WTC11 (cell line): ENCODE measurements around the gene TSPAN31.

Experiments used
- AFF4 ChIP-seq: sonication (generic); formaldehyde crosslinking; IDR thresholded peaks from 2 replicates; pipeline ENCODE4 v1.8.1; 2023; ENCODE audit warnings: mild to moderate bottlenecking, missing genetic modification reagents, borderline replicate concordance
- CBFB ChIP-seq: sonication (generic); formaldehyde crosslinking; IDR thresholded peaks from 2 replicates; pipeline ENCODE4 v1.8.1; 2022; ENCODE audit warnings: mild to moderate bottlenecking, low read depth, missing genetic modification reagents
- CREB1 ChIP-seq: sonication (generic); formaldehyde crosslinking; IDR thresholded peaks from 2 replicates; pipeline ENCODE4 v1.8.0; 2023; ENCODE audit warnings: mild to moderate bottlenecking, missing genetic modification reagents
- CTCF ChIP-seq: fragments of 200-600 bp; IDR thresholded peaks from 2 replicates; pipeline ENCODE4 v1.8.0; 2022; ENCODE audit warnings: antibody characterized with exemption
- ETV6 ChIP-seq: sonication (generic); formaldehyde crosslinking; IDR thresholded peaks from 2 replicates; pipeline ENCODE4 v1.8.1; 2022; ENCODE audit warnings: mild to moderate bottlenecking, missing genetic modification reagents
- GABPB1 ChIP-seq: sonication (generic); formaldehyde crosslinking; IDR thresholded peaks from 2 replicates; pipeline ENCODE4 v1.8.1; 2023; ENCODE audit warnings: mild to moderate bottlenecking, missing genetic modification reagents
- NR1H2 ChIP-seq: sonication (generic); formaldehyde crosslinking; IDR thresholded peaks from 2 replicates; pipeline ENCODE4 v1.9.0; 2021; ENCODE audit warnings: mild to moderate bottlenecking, moderate library complexity, missing genetic modification reagents
- NR2C2 ChIP-seq: sonication (generic); formaldehyde crosslinking; IDR thresholded peaks from 2 replicates; pipeline ENCODE4 v1.8.0; 2022; ENCODE audit warnings: mild to moderate bottlenecking, missing genetic modification reagents
- TEAD1 ChIP-seq: sonication (generic); formaldehyde crosslinking; IDR thresholded peaks from 2 replicates; pipeline ENCODE4 v1.8.0; 2022; ENCODE audit warnings: mild to moderate bottlenecking, missing genetic modification reagents
- USF2 ChIP-seq: sonication (generic); formaldehyde crosslinking; IDR thresholded peaks from 2 replicates; pipeline ENCODE4 v1.8.1; 2023; ENCODE audit warnings: mild to moderate bottlenecking, missing genetic modification reagents, moderate library complexity
- ZBTB21 ChIP-seq: sonication (generic); formaldehyde crosslinking; IDR thresholded peaks from 2 replicates; pipeline ENCODE4 v1.8.1; 2023; ENCODE audit warnings: mild to moderate bottlenecking, missing genetic modification reagents, borderline replicate concordance
- ZNF532 ChIP-seq: fragments of 250-450 bp; sonication (Bioruptor Pico); IDR thresholded peaks from 2 replicates; pipeline ENCODE4 v1.9.0; 2021; ENCODE audit warnings: mild to moderate bottlenecking, borderline replicate concordance

GRCh38 chr12:57738661-57739237 lies 6.1 kb upstream of the TSPAN31 start, which contains the start of gene AGAP2:
- TF ChIP-seq CTCF (no peak), ZNF532 (CRISPR knock-in tag) (no peak), NR2C2 (CRISPR knock-in tag) (no peak), NR1H2 (CRISPR knock-in tag) (no peak), GABPB1 (no peak), CREB1 (CRISPR knock-in tag) (no peak), USF2 (CRISPR knock-in tag) (0 out of 2 replicates have a peak, but pooled peaks have one; percentile 23), ETV6 (CRISPR knock-in tag) (no peak), TEAD1 (CRISPR knock-in tag) (no peak), ZBTB21 (CRISPR knock-in tag) (peak; percentile 82; the same call in 1 of the 2 replicates), AFF4 (CRISPR knock-in tag) (no peak), CBFB (no peak)
